ENCODE results near the gene BCL11A.

GRCh38 chr2:60531701-60532133 lies 21.7 kb downstream of the BCL11A start:
- no peak for TF ChIP-seq YY1 (IDR thresholded peaks at IDR 0.05; ENCODE audit: insufficient read depth, insufficient read length)
- no peak for TF ChIP-seq ZNF274 (IDR thresholded peaks at IDR 0.05; ENCODE audit: low read depth, low read length)
